ENCODE results near the gene METTL9. TPM values are rescaled to one million over a fixed set of nuclear protein-coding genes. Genes with fewer than 3 reads are reported as not detected.
"Not testable (repeated sequence)": the region's sequence is repeated elsewhere in the genome, so short reads cannot be mapped to it uniquely, and the experiment has no call there.

The METTL9 gene
- total and polyA plus RNA-seq, 9 of the 15 experiments (the other 6 are each of a cell fraction or from before 2014, with no cell fraction given): 12.2 to 107 (median 79.1) TPM

- TF ChIP-seq ZNF655 (CRISPR knock-in tag; IDR thresholded peaks at IDR 0.05) (no peak), ZNF668 (CRISPR knock-in tag; IDR thresholded peaks at IDR 0.05) (no peak), POLR3G (IDR thresholded peaks at IDR 0.05; ENCODE audit: extremely low read depth, insufficient read length, insufficient replicate concordance) (no peak), CHD4 (IDR thresholded peaks at IDR 0.05; ENCODE audit: insufficient read depth, insufficient replicate concordance, low read depth, low read length, poor library complexity, severe bottlenecking) (no peak), ZBTB26 (CRISPR knock-in tag; IDR thresholded peaks at IDR 0.05) (no peak), L3MBTL2 (IDR thresholded peaks at IDR 0.05) (peak; percentile 53), RUNX1 (IDR thresholded peaks at IDR 0.05; ENCODE audit: low read depth) (no peak)
Measured at GRCh38 chr16:21599122-21600030, at the start of gene METTL9 (continued).

GRCh38 chr16:21549975-21550374 lies 49.4 kb upstream of the METTL9 start:
- H4K20me1 ChIP-seq (replicated peaks; ENCODE audit: control insufficient read depth, insufficient read depth, low read length); H3K27ac ChIP-seq (ENCODE audit: extremely low read depth, low read depth, low read length); H3K9me1 ChIP-seq (ENCODE audit: control insufficient read depth, insufficient read depth, low read length); DNase-seq (ENCODE audit: extremely low read depth in 1 of 4, low spot score in 3 of 4); BruUV-seq (replicated peaks); POLR2A ChIA-PET; H3K4me2 ChIP-seq (ENCODE audit: insufficient read depth, low read length); H3K9me3 ChIP-seq (replicated peaks; ENCODE audit: control insufficient read depth, insufficient read depth, low read depth, low read length); ATAC-seq; FAIRE-seq; H3K27me3 ChIP-seq (ENCODE audit: control insufficient read depth in 2 of 2, insufficient read depth in 2 of 2, low read length in 2 of 2); H3K4me3 ChIP-seq; H3K79me2 ChIP-seq (ENCODE audit: control insufficient read depth, insufficient read depth, low read length); H3K36me3 ChIP-seq (ENCODE audit: control insufficient read depth, insufficient read depth, low read length): not testable (repeated sequence)
- intact Hi-C loops (cut with micrococcal nuclease) (loop anchor here (5.0 to 10.0 kb wide), 2 partner anchors 248 to 395 kb away; partner anchors contain the start of genes DNAH3 and LDAF1), in situ Hi-C loops (cut with MboI) (loop anchor here (25.0 kb wide), 1 partner anchor 238 kb away; no protein-coding TSS in a partner anchor)
- CTCF ChIA-PET (ENCODE audit: low intra/inter-chr PET ratio): interaction anchor here (0.7 kb wide), 1 partner anchor 355 kb away, joined by 3 read pairs; no protein-coding TSS in a partner anchor
- H2AFZ ChIP-seq (ENCODE audit: low read depth, low read length): peak overlapping the region; percentile 68
- H3K4me1 ChIP-seq (replicated peaks in 1 of 2; ENCODE audit: control insufficient read depth in 2 of 2, insufficient read depth in 2 of 2, low read length in 2 of 2): peaks cover 0 to 12% of the 10 kb centered on the region in 2 experiments; a peak in 4 of 5 replicates
- H3K9ac ChIP-seq (ENCODE audit: insufficient read depth in 1 of 2, low read depth in 2 of 2, low read length in 2 of 2): peak overlapping the region in 1 of 2 experiments; percentile 74; a peak in 2 of 4 replicates
- WGBS (ENCODE audit: insufficient coverage, low coverage, missing lambda C conversion rate): 62% methylated on average over 16 of the region's 17 CpGs

GRCh38 chr16:21550435-21550834 lies 48.9 kb upstream of the METTL9 start:
- DNase-seq (ENCODE audit: extremely low read depth in 1 of 4, low spot score in 3 of 4); H3K27ac ChIP-seq (ENCODE audit: extremely low read depth, low read depth, low read length); FAIRE-seq; POLR2A ChIA-PET; H3K4me2 ChIP-seq (ENCODE audit: insufficient read depth, low read length); H3K36me3 ChIP-seq (ENCODE audit: control insufficient read depth, insufficient read depth, low read length); H3K79me2 ChIP-seq (ENCODE audit: control insufficient read depth, insufficient read depth, low read length); H3K9me3 ChIP-seq (replicated peaks; ENCODE audit: control insufficient read depth, insufficient read depth, low read depth, low read length); H3K27me3 ChIP-seq (ENCODE audit: control insufficient read depth in 2 of 2, insufficient read depth in 2 of 2, low read length in 2 of 2); H2AFZ ChIP-seq (ENCODE audit: low read depth, low read length); BruUV-seq (replicated peaks); H4K20me1 ChIP-seq (replicated peaks; ENCODE audit: control insufficient read depth, insufficient read depth, low read length); H3K9me1 ChIP-seq (ENCODE audit: control insufficient read depth, insufficient read depth, low read length); H3K4me3 ChIP-seq; H3K9ac ChIP-seq (ENCODE audit: insufficient read depth in 1 of 2, low read depth in 2 of 2, low read length in 2 of 2): not testable (repeated sequence)
- WGBS (ENCODE audit: insufficient coverage, low coverage, missing lambda C conversion rate): 20% methylated on average over 1 of the region's 5 CpGs
- CTCF ChIA-PET (ENCODE audit: low intra/inter-chr PET ratio): interaction anchor here (0.7 kb wide), 1 partner anchor 355 kb away, joined by 3 read pairs; no protein-coding TSS in a partner anchor
- in situ Hi-C loops (cut with MboI): loop anchor here (25.0 kb wide), 1 partner anchor 238 kb away; no protein-coding TSS in a partner anchor
- intact Hi-C loops (cut with micrococcal nuclease): loop anchor here (5.0 to 10.0 kb wide), 2 partner anchors 248 to 396 kb away; partner anchors contain the start of genes DNAH3 and LDAF1
- peak; percentile 74 for ATAC-seq
- H3K4me1 ChIP-seq (replicated peaks in 1 of 2; ENCODE audit: control insufficient read depth in 2 of 2, insufficient read depth in 2 of 2, low read length in 2 of 2): peaks cover 0 to 17% of the 10 kb centered on the region in 2 experiments; a peak in 4 of 5 replicates

Data from K562 (cell line).